OCI-LY1 (cell line): ENCODE measurements around the gene PCSK1N.

ENCODE experiments used
- H2AFZ ChIP-seq: fragments of 200-600 bp; sonication (generic), shearing (Covaris generic); 2 replicates; pipeline ENCODE4 v1.6.0; 2014; ENCODE audit warnings: antibody characterized with exemption, mild to moderate bottlenecking, low read length
- H3F3A ChIP-seq: fragments of 200-600 bp; sonication (generic), shearing (Covaris generic); 2 replicates; pipeline ENCODE4 v1.6.0; 2014; ENCODE audit warnings: mild to moderate bottlenecking, antibody characterized with exemption, low read length, moderate library complexity; ENCODE audit not compliant: insufficient read depth
- H3K27ac ChIP-seq: fragments of 200-600 bp; sonication (generic); 2 replicates; pipeline ENCODE4 v1.5.1; 2014; ENCODE audit warnings: low read length, mixed run types, mild to moderate bottlenecking, low read depth; ENCODE audit not compliant: poor library complexity, severe bottlenecking
- H3K27me3 ChIP-seq: fragments of 200-600 bp; sonication (generic); 2 replicates; pipeline ENCODE4 v1.6.0; 2014; ENCODE audit warnings: antibody characterized with exemption, mild to moderate bottlenecking, low read length, moderate library complexity; ENCODE audit not compliant: insufficient read depth
- H3K36me3 ChIP-seq: fragments of 200-600 bp; sonication (generic); 2 replicates; pipeline ENCODE4 v1.6.1; 2014; ENCODE audit warnings: mild to moderate bottlenecking, antibody characterized with exemption, low read length, moderate library complexity, mixed read lengths; ENCODE audit not compliant: insufficient read depth
- H3K4me1 ChIP-seq: fragments of 200-600 bp; sonication (generic); 2 replicates; pipeline ENCODE4 v1.5.1; 2014; ENCODE audit warnings: mild to moderate bottlenecking, low read length, moderate library complexity; ENCODE audit not compliant: insufficient read depth, severe bottlenecking
- H3K4me2 ChIP-seq: fragments of 200-600 bp; sonication (generic), shearing (Covaris generic); 2 replicates; pipeline ENCODE4 v1.6.1; 2014; ENCODE audit warnings: low read length
- H3K4me3 ChIP-seq: fragments of 200-600 bp; sonication (generic); 2 replicates; pipeline ENCODE4 v1.5.1; 2014; ENCODE audit warnings: low read length, low read depth, mild to moderate bottlenecking, mixed read lengths; ENCODE audit not compliant: poor library complexity, severe bottlenecking
- H3K79me2 ChIP-seq: fragments of 200-600 bp; shearing (Covaris generic); 2 replicates; pipeline ENCODE4 v1.6.1; 2016; ENCODE audit warnings: mixed run types, low read length, mixed read lengths; ENCODE audit not compliant: insufficient read depth
- H3K9ac ChIP-seq: fragments of 200-600 bp; sonication (generic), shearing (Covaris generic); 2 replicates; pipeline ENCODE4 v1.6.1; 2014; ENCODE audit warnings: mild to moderate bottlenecking, low read length, mixed read lengths
- H3K9me2 ChIP-seq: fragments of 200-600 bp; sonication (generic), shearing (Covaris generic); 2 replicates; pipeline ENCODE4 v1.6.1; 2014; ENCODE audit warnings: low read depth, mild to moderate bottlenecking, low read length, mixed read lengths
- H3K9me3 ChIP-seq: fragments of 200-600 bp; shearing (Covaris generic); 2 replicates; pipeline ENCODE4 v1.6.1; 2014; ENCODE audit warnings: low read length, mixed read lengths
- H4K20me1 ChIP-seq: fragments of 200-600 bp; sonication (generic), shearing (Covaris generic); 2 replicates; pipeline ENCODE4 v1.6.0; 2016; ENCODE audit warnings: mild to moderate bottlenecking, low read length; ENCODE audit not compliant: insufficient read depth
- EZH2 ChIP-seq: fragments of 200-600 bp; sonication (generic), shearing (Covaris generic); IDR thresholded peaks from 2 replicates; pipeline ENCODE4 v1.8.0; 2017; ENCODE audit warnings: borderline replicate concordance, mixed run types, mild to moderate bottlenecking, antibody characterized with exemption, low read length, moderate library complexity, mixed read lengths
- TF ChIP-seq, protein P1 (sequence below): fragments of 200-600 bp; sonication (generic), shearing (Covaris generic); IDR thresholded peaks from 2 replicates; pipeline ENCODE4 v1.5.1; 2017; ENCODE audit warnings: mild to moderate bottlenecking, antibody characterized with exemption, low read length, moderate library complexity, mixed read lengths

The PCSK1N gene

DNA sequence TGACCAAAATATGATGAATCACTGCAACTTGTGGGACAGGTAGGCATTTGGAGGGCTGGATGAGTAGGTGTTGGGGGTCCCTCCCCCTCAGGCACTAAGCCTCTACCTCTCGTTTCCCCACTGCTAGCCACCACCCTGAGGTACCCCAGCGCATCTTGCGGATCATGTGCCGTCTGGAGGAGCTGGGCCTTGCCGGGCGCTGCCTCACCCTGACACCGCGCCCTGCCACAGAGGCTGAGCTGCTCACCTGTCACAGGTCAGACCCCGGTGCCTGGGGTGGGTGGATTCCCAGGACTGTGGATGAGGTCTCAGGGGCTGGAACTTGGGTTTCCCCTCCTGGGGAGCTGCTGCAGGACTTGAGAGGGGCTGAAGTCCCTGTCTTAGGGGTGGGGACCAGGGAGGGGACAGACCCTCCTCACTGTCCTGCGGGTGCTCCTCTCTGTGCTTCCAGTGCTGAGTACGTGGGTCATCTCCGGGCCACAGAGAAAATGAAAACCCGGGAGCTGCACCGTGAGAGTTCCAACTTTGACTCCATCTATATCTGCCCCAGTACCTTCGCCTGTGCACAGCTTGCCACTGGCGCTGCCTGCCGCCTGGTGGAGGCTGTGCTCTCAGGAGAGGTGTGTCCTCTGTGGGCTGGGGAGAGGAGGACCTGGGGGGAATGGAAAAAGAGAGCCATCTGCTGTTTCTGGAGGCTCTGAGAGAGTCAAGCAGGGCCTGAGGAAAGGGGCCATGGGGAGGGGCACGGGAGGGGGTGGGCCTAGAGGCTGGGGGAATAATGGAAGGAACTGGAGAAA lies 19.2 kb downstream of the PCSK1N start:
- no peak overlapping the region for H3K4me3 ChIP-seq

GRCh38 chrX:48815266-48815665 lies 20.1 kb downstream of the PCSK1N start:
- TF ChIP-seq EZH2 = no peak
- TF ChIP-seq, protein P1, sequence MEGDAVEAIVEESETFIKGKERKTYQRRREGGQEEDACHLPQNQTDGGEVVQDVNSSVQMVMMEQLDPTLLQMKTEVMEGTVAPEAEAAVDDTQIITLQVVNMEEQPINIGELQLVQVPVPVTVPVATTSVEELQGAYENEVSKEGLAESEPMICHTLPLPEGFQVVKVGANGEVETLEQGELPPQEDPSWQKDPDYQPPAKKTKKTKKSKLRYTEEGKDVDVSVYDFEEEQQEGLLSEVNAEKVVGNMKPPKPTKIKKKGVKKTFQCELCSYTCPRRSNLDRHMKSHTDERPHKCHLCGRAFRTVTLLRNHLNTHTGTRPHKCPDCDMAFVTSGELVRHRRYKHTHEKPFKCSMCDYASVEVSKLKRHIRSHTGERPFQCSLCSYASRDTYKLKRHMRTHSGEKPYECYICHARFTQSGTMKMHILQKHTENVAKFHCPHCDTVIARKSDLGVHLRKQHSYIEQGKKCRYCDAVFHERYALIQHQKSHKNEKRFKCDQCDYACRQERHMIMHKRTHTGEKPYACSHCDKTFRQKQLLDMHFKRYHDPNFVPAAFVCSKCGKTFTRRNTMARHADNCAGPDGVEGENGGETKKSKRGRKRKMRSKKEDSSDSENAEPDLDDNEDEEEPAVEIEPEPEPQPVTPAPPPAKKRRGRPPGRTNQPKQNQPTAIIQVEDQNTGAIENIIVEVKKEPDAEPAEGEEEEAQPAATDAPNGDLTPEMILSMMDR = peak; percentile 41; the same call in 1 of the 2 replicates
- Histone ChIP-seq H3F3A (no peaks in the 10 kb centered on the region), H3K9me3 (no peaks in the 10 kb centered on the region), H2AFZ (no peak overlapping the region), H4K20me1 (no peaks in the 10 kb centered on the region), H3K36me3 (no peaks in the 10 kb centered on the region), H3K4me1 (no peaks in the 10 kb centered on the region), H3K4me2 (no peak overlapping the region), H3K79me2 (no peaks in the 10 kb centered on the region), H3K27me3 (no peaks in the 10 kb centered on the region), H3K27ac (no peak overlapping the region), H3K4me3 (no peak overlapping the region), H3K9ac (no peak overlapping the region), H3K9me2 (no peaks in the 10 kb centered on the region)

More for the DNA sequence above, 19.2 kb downstream of the PCSK1N start:
- no peak overlapping the region for H3K4me2 ChIP-seq
- H3K27ac ChIP-seq = no peak overlapping the region
- H3K79me2 ChIP-seq = no peaks in the 10 kb centered on the region
- no peaks in the 10 kb centered on the region for H3F3A ChIP-seq
- H3K27me3 ChIP-seq = no peaks in the 10 kb centered on the region
- no peak for TF ChIP-seq EZH2
- TF ChIP-seq, protein P1 = no peak
- H3K4me1 ChIP-seq = no peaks in the 10 kb centered on the region
- H3K9me2 ChIP-seq = no peaks in the 10 kb centered on the region
- H4K20me1 ChIP-seq = no peaks in the 10 kb centered on the region
- no peak overlapping the region for H2AFZ ChIP-seq
- H3K9ac ChIP-seq = no peak overlapping the region
- H3K9me3 ChIP-seq = no peaks in the 10 kb centered on the region
- H3K36me3 ChIP-seq = no peaks in the 10 kb centered on the region

DNA sequence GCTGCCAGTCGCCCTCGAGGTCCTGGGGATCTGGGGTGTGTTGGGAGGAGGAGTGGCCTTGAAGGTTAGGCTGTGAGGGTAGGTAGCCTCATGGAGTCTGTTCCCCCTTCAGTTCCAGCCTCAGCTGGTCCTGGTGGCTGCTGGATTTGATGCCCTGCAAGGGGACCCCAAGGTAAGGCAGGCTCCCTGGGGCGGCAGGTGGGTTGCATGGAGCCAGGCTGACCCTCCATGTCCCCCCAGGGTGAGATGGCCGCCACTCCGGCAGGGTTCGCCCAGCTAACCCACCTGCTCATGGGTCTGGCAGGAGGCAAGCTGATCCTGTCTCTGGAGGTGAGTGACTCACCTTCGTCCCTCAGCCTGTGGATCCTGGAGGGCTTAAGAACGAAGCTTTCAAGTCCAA lies 20.7 kb downstream of the PCSK1N start:
- Histone ChIP-seq H3K4me2 (no peak overlapping the region), H3F3A (no peaks in the 10 kb centered on the region), H3K9ac (no peak overlapping the region), H3K27ac (no peak overlapping the region), H3K79me2 (no peaks in the 10 kb centered on the region), H3K27me3 (no peaks in the 10 kb centered on the region), H3K4me3 (no peak overlapping the region), H3K9me3 (no peaks in the 10 kb centered on the region), H3K36me3 (no peaks in the 10 kb centered on the region), H3K4me1 (no peaks in the 10 kb centered on the region), H2AFZ (no peak overlapping the region), H3K9me2 (no peaks in the 10 kb centered on the region), H4K20me1 (no peaks in the 10 kb centered on the region)
- TF ChIP-seq, protein P1 = no peak
- TF ChIP-seq EZH2 = no peak
